ENCODE results near the gene OVOL1. TPM values are rescaled to one million over a fixed set of nuclear protein-coding genes. Genes with fewer than 3 reads are reported as not detected.

OVOL1 gene
- total and polyA plus RNA-seq, 2 of the 13 experiments (the other 11 are each of a cell fraction or from before 2014, with no cell fraction given), result 0.01 TPM; not detected in 1

DNA sequence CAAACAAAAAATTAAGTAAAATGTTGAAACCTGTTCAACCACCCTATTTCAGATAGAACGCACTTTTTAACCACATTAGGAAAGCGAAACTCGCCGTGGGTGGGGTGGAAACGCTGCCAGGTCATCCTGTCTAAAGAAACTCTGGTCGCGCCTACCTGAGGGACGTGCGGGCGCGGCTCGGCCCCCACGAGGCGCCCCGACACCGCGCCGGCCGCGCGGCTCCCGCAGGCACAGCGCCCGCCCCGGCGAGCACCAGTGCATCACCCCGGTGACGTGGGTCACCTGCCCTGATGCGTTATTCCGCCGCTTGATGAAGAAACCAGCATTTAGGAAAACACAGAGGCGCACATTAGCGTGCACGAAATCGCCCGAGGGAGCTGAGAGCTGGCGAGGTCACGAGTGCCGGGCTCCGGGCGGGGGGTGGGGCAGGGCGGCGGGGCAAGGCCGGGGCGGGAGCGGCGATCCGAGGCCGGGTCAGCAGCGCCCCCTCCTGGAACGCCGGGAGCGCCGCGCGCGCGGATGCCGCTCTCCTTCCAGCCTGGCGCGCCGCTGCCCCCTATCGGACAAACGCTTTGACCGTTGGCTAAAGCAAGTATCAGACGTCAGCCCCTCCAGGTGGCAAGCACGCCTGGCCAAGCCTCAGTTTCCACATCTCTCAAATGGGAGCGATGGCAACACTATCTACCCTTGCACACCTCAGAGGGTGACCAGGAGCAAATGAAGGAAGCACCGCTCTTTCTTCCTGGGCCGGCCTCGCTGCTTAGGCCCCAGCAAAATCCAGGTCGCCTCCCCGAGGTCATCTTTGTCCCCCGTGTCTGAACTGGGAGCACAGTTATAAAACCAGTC lies 31.2 kb downstream of the OVOL1 start (continued):
- TF ChIP-seq KLF13 (CRISPR knock-in tag; IDR thresholded peaks at IDR 0.05), result no peak
- TF ChIP-seq ZNF331 (CRISPR knock-in tag; IDR thresholded peaks at IDR 0.05), result peak; percentile 30; the same call in 1 of the 2 replicates
- 0 out of 2 replicates have a peak, but pooled peaks have one; percentile 44 for TF ChIP-seq ZNF235 (CRISPR knock-in tag; IDR thresholded peaks at IDR 0.05; ENCODE audit: borderline replicate concordance)
- TF ChIP-seq SPEN (CRISPR knock-in tag; IDR thresholded peaks at IDR 0.05; ENCODE audit: low read depth), result peak; percentile 35
- 0 out of 2 replicates have a peak, but pooled peaks have one; percentile 25 for TF ChIP-seq FOXJ3 (CRISPR knock-in tag; IDR thresholded peaks at IDR 0.05; ENCODE audit: borderline replicate concordance)
- TF ChIP-seq, protein P1, sequence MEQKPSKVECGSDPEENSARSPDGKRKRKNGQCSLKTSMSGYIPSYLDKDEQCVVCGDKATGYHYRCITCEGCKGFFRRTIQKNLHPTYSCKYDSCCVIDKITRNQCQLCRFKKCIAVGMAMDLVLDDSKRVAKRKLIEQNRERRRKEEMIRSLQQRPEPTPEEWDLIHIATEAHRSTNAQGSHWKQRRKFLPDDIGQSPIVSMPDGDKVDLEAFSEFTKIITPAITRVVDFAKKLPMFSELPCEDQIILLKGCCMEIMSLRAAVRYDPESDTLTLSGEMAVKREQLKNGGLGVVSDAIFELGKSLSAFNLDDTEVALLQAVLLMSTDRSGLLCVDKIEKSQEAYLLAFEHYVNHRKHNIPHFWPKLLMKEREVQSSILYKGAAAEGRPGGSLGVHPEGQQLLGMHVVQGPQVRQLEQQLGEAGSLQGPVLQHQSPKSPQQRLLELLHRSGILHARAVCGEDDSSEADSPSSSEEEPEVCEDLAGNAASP (CRISPR knock-in tag; IDR thresholded peaks at IDR 0.05; ENCODE audit: borderline replicate concordance), result peak; percentile 29; the same call in 1 of the 2 replicates
- TF ChIP-seq RFXAP (CRISPR knock-in tag; IDR thresholded peaks at IDR 0.05; ENCODE audit: borderline replicate concordance), result peak; percentile 19; the same call in 1 of the 2 replicates
- no peak for TF ChIP-seq RAD51 (IDR thresholded peaks at IDR 0.05; ENCODE audit: borderline replicate concordance)
- peak; percentile 28 for TF ChIP-seq HNRNPLL (IDR thresholded peaks at IDR 0.05; ENCODE audit: low read depth, low read length, poor library complexity, severe bottlenecking)
- TF ChIP-seq, protein P2, sequence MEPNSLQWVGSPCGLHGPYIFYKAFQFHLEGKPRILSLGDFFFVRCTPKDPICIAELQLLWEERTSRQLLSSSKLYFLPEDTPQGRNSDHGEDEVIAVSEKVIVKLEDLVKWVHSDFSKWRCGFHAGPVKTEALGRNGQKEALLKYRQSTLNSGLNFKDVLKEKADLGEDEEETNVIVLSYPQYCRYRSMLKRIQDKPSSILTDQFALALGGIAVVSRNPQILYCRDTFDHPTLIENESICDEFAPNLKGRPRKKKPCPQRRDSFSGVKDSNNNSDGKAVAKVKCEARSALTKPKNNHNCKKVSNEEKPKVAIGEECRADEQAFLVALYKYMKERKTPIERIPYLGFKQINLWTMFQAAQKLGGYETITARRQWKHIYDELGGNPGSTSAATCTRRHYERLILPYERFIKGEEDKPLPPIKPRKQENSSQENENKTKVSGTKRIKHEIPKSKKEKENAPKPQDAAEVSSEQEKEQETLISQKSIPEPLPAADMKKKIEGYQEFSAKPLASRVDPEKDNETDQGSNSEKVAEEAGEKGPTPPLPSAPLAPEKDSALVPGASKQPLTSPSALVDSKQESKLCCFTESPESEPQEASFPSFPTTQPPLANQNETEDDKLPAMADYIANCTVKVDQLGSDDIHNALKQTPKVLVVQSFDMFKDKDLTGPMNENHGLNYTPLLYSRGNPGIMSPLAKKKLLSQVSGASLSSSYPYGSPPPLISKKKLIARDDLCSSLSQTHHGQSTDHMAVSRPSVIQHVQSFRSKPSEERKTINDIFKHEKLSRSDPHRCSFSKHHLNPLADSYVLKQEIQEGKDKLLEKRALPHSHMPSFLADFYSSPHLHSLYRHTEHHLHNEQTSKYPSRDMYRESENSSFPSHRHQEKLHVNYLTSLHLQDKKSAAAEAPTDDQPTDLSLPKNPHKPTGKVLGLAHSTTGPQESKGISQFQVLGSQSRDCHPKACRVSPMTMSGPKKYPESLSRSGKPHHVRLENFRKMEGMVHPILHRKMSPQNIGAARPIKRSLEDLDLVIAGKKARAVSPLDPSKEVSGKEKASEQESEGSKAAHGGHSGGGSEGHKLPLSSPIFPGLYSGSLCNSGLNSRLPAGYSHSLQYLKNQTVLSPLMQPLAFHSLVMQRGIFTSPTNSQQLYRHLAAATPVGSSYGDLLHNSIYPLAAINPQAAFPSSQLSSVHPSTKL (CRISPR knock-in tag; IDR thresholded peaks at IDR 0.05), result peak; percentile 41; the same call in 1 of the 2 replicates
- peak; percentile 51; the same call in 1 of the 2 replicates for TF ChIP-seq ZBTB38 (CRISPR knock-in tag; IDR thresholded peaks at IDR 0.05)
- TF ChIP-seq FOXO1 (CRISPR knock-in tag; IDR thresholded peaks at IDR 0.05), result peak; percentile 25; the same call in 1 of the 2 replicates
- no peak for TF ChIP-seq THYN1 (CRISPR knock-in tag; IDR thresholded peaks at IDR 0.05; ENCODE audit: borderline replicate concordance, low read depth)
- peak; percentile 76; the same call in 1 of the 2 replicates for TF ChIP-seq GABPB1 (CRISPR knock-in tag; IDR thresholded peaks at IDR 0.05)
- TF ChIP-seq CHD2 (IDR thresholded peaks at IDR 0.05; ENCODE audit: low read depth, low read length), result no peak
- TF ChIP-seq, protein P3, sequence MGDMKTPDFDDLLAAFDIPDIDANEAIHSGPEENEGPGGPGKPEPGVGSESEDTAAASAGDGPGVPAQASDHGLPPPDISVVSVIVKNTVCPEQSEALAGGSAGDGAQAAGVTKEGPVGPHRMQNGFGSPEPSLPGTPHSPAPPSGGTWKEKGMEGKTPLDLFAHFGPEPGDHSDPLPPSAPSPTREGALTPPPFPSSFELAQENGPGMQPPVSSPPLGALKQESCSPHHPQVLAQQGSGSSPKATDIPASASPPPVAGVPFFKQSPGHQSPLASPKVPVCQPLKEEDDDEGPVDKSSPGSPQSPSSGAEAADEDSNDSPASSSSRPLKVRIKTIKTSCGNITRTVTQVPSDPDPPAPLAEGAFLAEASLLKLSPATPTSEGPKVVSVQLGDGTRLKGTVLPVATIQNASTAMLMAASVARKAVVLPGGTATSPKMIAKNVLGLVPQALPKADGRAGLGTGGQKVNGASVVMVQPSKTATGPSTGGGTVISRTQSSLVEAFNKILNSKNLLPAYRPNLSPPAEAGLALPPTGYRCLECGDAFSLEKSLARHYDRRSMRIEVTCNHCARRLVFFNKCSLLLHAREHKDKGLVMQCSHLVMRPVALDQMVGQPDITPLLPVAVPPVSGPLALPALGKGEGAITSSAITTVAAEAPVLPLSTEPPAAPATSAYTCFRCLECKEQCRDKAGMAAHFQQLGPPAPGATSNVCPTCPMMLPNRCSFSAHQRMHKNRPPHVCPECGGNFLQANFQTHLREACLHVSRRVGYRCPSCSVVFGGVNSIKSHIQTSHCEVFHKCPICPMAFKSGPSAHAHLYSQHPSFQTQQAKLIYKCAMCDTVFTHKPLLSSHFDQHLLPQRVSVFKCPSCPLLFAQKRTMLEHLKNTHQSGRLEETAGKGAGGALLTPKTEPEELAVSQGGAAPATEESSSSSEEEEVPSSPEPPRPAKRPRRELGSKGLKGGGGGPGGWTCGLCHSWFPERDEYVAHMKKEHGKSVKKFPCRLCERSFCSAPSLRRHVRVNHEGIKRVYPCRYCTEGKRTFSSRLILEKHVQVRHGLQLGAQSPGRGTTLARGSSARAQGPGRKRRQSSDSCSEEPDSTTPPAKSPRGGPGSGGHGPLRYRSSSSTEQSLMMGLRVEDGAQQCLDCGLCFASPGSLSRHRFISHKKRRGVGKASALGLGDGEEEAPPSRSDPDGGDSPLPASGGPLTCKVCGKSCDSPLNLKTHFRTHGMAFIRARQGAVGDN (CRISPR knock-in tag; IDR thresholded peaks at IDR 0.05), result peak; percentile 70
- TF ChIP-seq PITX1 (CRISPR knock-in tag; IDR thresholded peaks at IDR 0.05), result 0 out of 2 replicates have a peak, but pooled peaks have one; percentile 36
- no peak for TF ChIP-seq HNRNPL (IDR thresholded peaks at IDR 0.05; ENCODE audit: low read depth, low read length)

Measured in HepG2 (cell line).